Measurements from ENCODE around the gene ACAD9.
"Not testable (repeated sequence)": the region's sequence is repeated elsewhere in the genome, so short reads cannot be mapped to it uniquely, and the experiment has no call there.

DNA sequence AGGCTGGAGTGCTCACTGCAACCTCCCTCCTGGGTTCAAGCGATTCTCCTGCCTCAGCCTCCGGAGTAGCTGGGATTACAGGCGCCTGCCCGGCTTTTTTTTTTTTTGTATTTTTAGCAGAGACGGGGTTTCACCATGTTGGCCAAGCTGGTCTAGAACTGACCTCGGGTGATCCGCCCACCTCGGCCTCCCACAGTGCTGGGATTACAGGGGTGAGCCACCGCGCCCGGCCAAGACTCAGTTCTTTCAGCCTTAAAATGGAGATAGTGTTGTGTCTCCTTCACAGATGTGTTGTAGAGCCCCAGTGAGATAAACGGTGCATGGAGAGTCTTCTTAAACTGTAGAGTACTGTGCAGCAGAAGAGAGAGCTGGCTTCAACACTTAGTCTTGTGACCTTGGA is 1.0 kb downstream of the ACAD9 start:
- not testable (repeated sequence) for TF ChIP-seq POLR2A, CTCF (IDR thresholded peaks at IDR 0.05)
